DOHH2 (cell line): ENCODE measurements around the gene STXBP5L.

Experiments used
- EZH2phosphoT487 ChIP-seq: fragments of 200-600 bp; sonication (generic); IDR thresholded peaks from 2 replicates; pipeline ENCODE4 v1.6.1; 2017; ENCODE audit warnings: borderline replicate concordance, mild to moderate bottlenecking, antibody characterized with exemption, low read length, moderate library complexity, mixed read lengths
- TF ChIP-seq, protein P1 (sequence below): fragments of 200-600 bp; sonication (generic); IDR thresholded peaks from one replicate; pipeline ENCODE4 v1.5.1; 2014; ENCODE audit warnings: antibody characterized with exemption, mild to moderate bottlenecking, low read depth, low read length; ENCODE audit not compliant: poor library complexity, severe bottlenecking

DNA sequence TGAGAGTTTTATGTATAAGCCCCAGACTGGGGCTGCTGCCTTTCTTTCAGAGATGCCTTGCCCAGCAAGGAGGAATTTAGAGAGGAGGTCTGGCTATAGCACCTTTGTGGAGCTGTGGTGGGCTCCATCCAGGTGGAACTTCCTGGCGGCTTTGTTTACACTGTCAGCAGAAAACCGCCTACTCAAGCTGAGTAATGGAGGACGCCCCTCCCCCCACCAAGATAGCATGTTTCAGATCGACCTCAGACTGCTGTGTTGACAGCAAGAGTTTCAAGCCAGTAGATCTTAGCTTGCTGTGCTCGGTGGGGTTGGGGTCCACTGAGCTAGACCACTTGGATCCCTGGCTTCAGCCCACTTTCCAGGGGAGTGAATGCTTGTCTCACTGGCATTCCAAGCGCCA lies 155.6 kb downstream of the STXBP5L start:
- TF ChIP-seq, protein P1, sequence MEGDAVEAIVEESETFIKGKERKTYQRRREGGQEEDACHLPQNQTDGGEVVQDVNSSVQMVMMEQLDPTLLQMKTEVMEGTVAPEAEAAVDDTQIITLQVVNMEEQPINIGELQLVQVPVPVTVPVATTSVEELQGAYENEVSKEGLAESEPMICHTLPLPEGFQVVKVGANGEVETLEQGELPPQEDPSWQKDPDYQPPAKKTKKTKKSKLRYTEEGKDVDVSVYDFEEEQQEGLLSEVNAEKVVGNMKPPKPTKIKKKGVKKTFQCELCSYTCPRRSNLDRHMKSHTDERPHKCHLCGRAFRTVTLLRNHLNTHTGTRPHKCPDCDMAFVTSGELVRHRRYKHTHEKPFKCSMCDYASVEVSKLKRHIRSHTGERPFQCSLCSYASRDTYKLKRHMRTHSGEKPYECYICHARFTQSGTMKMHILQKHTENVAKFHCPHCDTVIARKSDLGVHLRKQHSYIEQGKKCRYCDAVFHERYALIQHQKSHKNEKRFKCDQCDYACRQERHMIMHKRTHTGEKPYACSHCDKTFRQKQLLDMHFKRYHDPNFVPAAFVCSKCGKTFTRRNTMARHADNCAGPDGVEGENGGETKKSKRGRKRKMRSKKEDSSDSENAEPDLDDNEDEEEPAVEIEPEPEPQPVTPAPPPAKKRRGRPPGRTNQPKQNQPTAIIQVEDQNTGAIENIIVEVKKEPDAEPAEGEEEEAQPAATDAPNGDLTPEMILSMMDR = no peak
- no peak for TF ChIP-seq EZH2phosphoT487
